ENCODE data around the gene RBMS2.

RBMS2 gene

GRCh38 chr12:56628671-56629458 lies 107.2 kb downstream of the RBMS2 start:
- peak overlapping the region; percentile 97 for H3K27ac ChIP-seq
- no peak for TF ChIP-seq CTCF (conservative IDR thresholded peaks at IDR 0.05)

- TF ChIP-seq CTCF (conservative IDR thresholded peaks at IDR 0.05): no peak
- peak overlapping the region; percentile 97 for H3K27ac ChIP-seq
Measured at GRCh38 chr12:56629459-56630179, 108.0 kb downstream of the RBMS2 start.

GRCh38 chr12:56630180-56630632 lies 108.6 kb downstream of the RBMS2 start, which contains the start of gene BAZ2A:
Gene BAZ2A (minus strand): TSS chr12:56630326. CDS start chr12:56617530, 12,796 bp downstream.
- no peak for TF ChIP-seq CTCF (conservative IDR thresholded peaks at IDR 0.05)
- peak within 1 kb of the TSS; percentile 97 for H3K27ac ChIP-seq

GRCh38 chr12:56631790-56632700 lies 110.4 kb downstream of the RBMS2 start:
- TF ChIP-seq CTCF (conservative IDR thresholded peaks at IDR 0.05): no peak
- peak overlapping the region; percentile 97 for H3K27ac ChIP-seq

- TF ChIP-seq CTCF (conservative IDR thresholded peaks at IDR 0.05): no peak
- H3K27ac ChIP-seq: peak overlapping the region; percentile 97
Measured at GRCh38 chr12:56632701-56633467, 111.3 kb downstream of the RBMS2 start.

GRCh38 chr12:56633468-56634241 lies 112.0 kb downstream of the RBMS2 start:
- TF ChIP-seq CTCF (conservative IDR thresholded peaks at IDR 0.05): no peak
- H3K27ac ChIP-seq: peak overlapping the region; percentile 97
